Spleen (tissue), 11 donors: ENCODE results near the gene MUSK. TPM values are rescaled to one million over a fixed set of nuclear protein-coding genes. Genes with fewer than 3 reads are reported as not detected.

Source experiments
- DNase-seq: peaks from one replicate; pipeline ENCODE4 v3.0.0-alpha.2; 2020
- H3K27ac ChIP-seq, 8 donors: fragments of 200-600 bp; sonication (generic) in 7 of 8; 1 replicate in 4 of 8; 2 replicates in 4 of 8; pipeline versions ENCODE4 v1.5.0 to v1.8.0; 2016 to 2021; ENCODE audit warnings: inconsistent platforms in 4 of 8, mild to moderate bottlenecking in 4 of 8, moderate library complexity in 1 of 8
- H3K27me3 ChIP-seq, 7 donors: fragments of 200-600 bp; sonication (generic) in 6 of 7; replicated peaks in 1 of 7; 1 replicate in 4 of 7; 2 replicates in 3 of 7; pipeline versions ENCODE4 v1.5.0 to v1.8.0; 2016 to 2021; ENCODE audit warnings: inconsistent platforms in 3 of 7, mild to moderate bottlenecking in 1 of 7
- H3K36me3 ChIP-seq, 6 donors: fragments of 200-600 bp; sonication (generic) in 5 of 6; 1 replicate in 4 of 6; 2 replicates in 2 of 6; pipeline versions ENCODE4 v1.5.0 to v1.8.0; 2016 to 2021; ENCODE audit warnings: inconsistent platforms in 2 of 6
- H3K4me1 ChIP-seq, 6 donors: fragments of 200-600 bp; sonication (generic) in 5 of 6; 1 replicate in 3 of 6; 2 replicates in 3 of 6; pipeline versions ENCODE4 v1.5.0 to v1.8.0; 2016 to 2021; ENCODE audit warnings: inconsistent platforms in 3 of 6
- H3K4me3 ChIP-seq, 8 donors: fragments of 200-600 bp; sonication (generic) in 7 of 8; 1 replicate in 4 of 8; 2 replicates in 4 of 8; pipeline versions ENCODE4 v1.5.0 to v1.8.0; 2016 to 2021; ENCODE audit warnings: inconsistent platforms in 4 of 8, mild to moderate bottlenecking in 4 of 8, moderate library complexity in 2 of 8
- H3K9me3 ChIP-seq, 8 donors: fragments of 200-600 bp; sonication (generic) in 7 of 8; 1 replicate in 4 of 8; 2 replicates in 4 of 8; pipeline versions ENCODE4 v1.5.0 to v1.8.0; 2016 to 2021; ENCODE audit warnings: inconsistent platforms in 4 of 8
- POLR2A ChIP-seq, 3 donors: fragments of 450-650 bp; IDR thresholded peaks; one replicate each; pipeline ENCODE4 v1.5.1; 2017; ENCODE audit warnings: antibody characterized with exemption in 3 of 3, mild to moderate bottlenecking in 1 of 3
- POLR2AphosphoS5 ChIP-seq, 3 donors: sonication (generic); formaldehyde crosslinking; IDR thresholded peaks; one replicate each; pipeline ENCODE4 v1.5.1; 2017; ENCODE audit warnings: antibody characterized with exemption in 3 of 3
- WGBS, 5 donors: extraction: QIAGEN DNeasy Blood & Tissue Kit in 3 of 5; methylation state at CpG; one replicate each; pipeline versions ENCODE4 v1.1.5 to v1.1.7; 2013 to 2018; 5-methylcytosine and 5-hydroxymethylcytosine counted together
- intact Hi-C: fragments of 100-400 bp; cut with DNase I; formaldehyde crosslinking; loops from one replicate; pipeline ENCODE4 v1.15.0; 2023; ENCODE audit warnings: low total_unique reads
- polyA plus RNA-seq, 3 donors: library from polyadenylated mRNA; stranded (reverse); fragments of 200-250 nt; gene quantifications; one replicate each; pipeline ENCODE4 v1.2.1, GENCODE V29; 2013
- total RNA-seq, 7 donors: library from RNA; depleted of rRNA in 3 of 7; stranded (reverse); fragments of >200 nt in 3 of 7; fragmentation: NEBNext Ultra II Directional in 4 of 7; extraction: Animal tissue kit (Norgen Biotek cat#: 25700) in 4 of 7; gene quantifications; one replicate each; pipeline versions ENCODE4 v1.1.0 to v1.2.1, GENCODE V29; 2016 to 2021
- TF ChIP-seq, protein P1 (sequence below), 11 experiments: fragments of 200-600 bp in 7 of 11; fragments of 450-650 bp in 4 of 11; sonication (generic) in 4 of 11; IDR thresholded peaks in 8 of 11; conservative IDR thresholded peaks in 3 of 11; 1 replicate in 7 of 11; 2 replicates in 4 of 11; pipeline versions ENCODE4 v1.4.0 to v1.8.0; 2016 to 2021; ENCODE audit warnings: antibody characterized with exemption in 11 of 11, inconsistent platforms in 4 of 11, mild to moderate bottlenecking in 1 of 11
- donor health status: healthy with polysubstance abuse.
- donor health status: DM: no; HTN: no; CAD: no; lungs with moderate emphysema.
- donor health status: DM: no; HTN: no; CAD: no.
- donor health status: Bipolar disorder and iron deficiency.
- donor health status: healthy.
- donor health status: DM: no; HTN: no; CAD: no.
- donor health status: DM: yes; HTN: yes; CAD: no.

MUSK gene
- total and polyA plus RNA-seq, 10 donors = 0.03 to 0.94 (median 0.12) TPM; not detected in 4

DNA sequence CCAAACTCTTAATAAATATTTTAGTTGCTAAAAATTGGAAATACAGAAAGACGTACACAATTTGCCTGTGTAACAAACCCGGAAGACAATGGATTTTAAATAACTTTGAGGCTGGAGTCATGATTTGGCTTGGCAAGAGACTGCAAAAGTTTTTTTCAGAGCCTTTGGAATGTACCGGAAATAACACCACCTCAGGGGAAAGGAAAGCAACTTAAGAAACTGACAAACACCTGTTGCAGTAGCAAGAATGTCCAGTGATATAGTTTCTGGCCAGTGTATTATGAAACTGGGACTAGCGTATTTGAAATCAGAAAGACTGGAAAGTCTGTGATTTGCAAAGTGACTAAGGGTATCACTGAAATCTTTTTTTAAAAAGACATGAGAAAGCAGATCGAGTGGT is 842 bp downstream of the MUSK start:
- no peak for DNase-seq
- no peak overlapping the region for H3K27ac ChIP-seq
- H3K9me3 ChIP-seq = no peaks in the 10 kb centered on the region
- no peak overlapping the region for H3K4me3 ChIP-seq
- 73 to 88% (median 84%) methylated on average over 5 of the region's 5 CpGs for whole genome bisulfite sequencing, 5 donors
- TF ChIP-seq POLR2AphosphoS5 (IDR thresholded peaks at IDR 0.05) = no peak
- TF ChIP-seq POLR2A (IDR thresholded peaks at IDR 0.05) = no peak
- TF ChIP-seq, protein P1, sequence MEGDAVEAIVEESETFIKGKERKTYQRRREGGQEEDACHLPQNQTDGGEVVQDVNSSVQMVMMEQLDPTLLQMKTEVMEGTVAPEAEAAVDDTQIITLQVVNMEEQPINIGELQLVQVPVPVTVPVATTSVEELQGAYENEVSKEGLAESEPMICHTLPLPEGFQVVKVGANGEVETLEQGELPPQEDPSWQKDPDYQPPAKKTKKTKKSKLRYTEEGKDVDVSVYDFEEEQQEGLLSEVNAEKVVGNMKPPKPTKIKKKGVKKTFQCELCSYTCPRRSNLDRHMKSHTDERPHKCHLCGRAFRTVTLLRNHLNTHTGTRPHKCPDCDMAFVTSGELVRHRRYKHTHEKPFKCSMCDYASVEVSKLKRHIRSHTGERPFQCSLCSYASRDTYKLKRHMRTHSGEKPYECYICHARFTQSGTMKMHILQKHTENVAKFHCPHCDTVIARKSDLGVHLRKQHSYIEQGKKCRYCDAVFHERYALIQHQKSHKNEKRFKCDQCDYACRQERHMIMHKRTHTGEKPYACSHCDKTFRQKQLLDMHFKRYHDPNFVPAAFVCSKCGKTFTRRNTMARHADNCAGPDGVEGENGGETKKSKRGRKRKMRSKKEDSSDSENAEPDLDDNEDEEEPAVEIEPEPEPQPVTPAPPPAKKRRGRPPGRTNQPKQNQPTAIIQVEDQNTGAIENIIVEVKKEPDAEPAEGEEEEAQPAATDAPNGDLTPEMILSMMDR (IDR thresholded peaks at IDR 0.05 in 8 of 11, conservative IDR thresholded peaks at IDR 0.05 in 3 of 11) = no peak
- intact Hi-C loops = no loop called here
- no peaks in the 10 kb centered on the region for H3K36me3 ChIP-seq
- H3K4me1 ChIP-seq = no peaks in the 10 kb centered on the region
- H3K27me3 ChIP-seq = no peaks in the 10 kb centered on the region

DNA sequence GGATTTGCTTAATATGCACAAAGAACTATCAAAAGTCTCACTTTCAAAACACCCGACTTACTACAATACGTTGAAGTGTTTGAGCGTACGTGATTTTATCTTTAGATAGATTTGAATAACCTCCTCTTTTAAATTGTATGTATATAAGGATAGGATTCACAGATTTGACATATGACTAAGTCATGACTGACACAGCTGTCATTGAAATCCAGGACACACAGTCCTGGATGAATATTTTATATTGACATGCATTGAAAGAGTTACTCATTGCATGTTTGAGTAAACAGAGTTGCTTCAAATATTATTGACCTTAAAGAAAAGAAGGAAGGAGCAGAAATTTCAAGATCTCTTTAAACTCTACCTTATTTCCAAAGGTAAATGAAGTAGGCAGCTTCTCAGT is 3.3 kb downstream of the MUSK start:
- Histone ChIP-seq H3K27me3 (no peaks in the 10 kb centered on the region), H3K27ac (no peak overlapping the region), H3K9me3 (peaks cover 0 to 5% (median 0%) of the 10 kb centered on the region in 8 donors), H3K4me3 (no peak overlapping the region), H3K36me3 (no peaks in the 10 kb centered on the region), H3K4me1 (no peaks in the 10 kb centered on the region)
- intact Hi-C loops = no loop called here
- DNase-seq = no peak
- WGBS, 5 donors = 94 to 99% (median 97%) methylated on average over 4 of the region's 4 CpGs
- no peak for TF ChIP-seq POLR2A (IDR thresholded peaks at IDR 0.05)
- TF ChIP-seq POLR2AphosphoS5 (IDR thresholded peaks at IDR 0.05) = no peak
- TF ChIP-seq, protein P1 (IDR thresholded peaks at IDR 0.05 in 8 of 11, conservative IDR thresholded peaks at IDR 0.05 in 3 of 11) = no peak

DNA sequence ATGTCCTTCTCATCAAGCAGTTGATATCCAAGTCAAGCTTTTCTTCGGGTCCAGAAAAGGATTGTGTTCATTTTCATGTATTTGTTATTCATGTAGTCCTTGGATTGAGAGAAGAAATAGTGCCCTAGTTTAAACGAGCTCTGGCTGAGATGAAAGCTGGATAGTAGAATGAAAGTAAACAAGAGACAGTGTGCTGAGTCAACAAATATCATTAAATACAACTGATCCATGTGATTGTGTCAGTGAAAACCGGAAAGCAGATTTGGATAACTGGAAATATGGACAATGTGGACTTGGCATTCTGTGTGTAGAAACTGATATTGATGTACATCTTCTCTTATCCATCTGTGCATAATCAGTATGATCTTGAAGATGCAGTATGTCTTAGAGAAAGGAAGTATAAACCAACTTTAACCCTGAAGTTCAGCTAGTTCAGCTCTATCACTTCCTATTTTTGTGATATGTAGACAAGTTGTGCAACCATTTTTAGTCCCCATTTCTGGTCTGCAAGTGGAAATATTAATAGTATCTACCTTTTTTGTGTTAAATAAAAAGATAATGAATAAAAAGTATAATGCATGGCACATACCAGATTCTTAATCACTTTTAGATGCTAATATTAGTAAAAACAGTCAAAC is 4.4 kb downstream of the MUSK start:
- Histone ChIP-seq H3K27ac (no peak overlapping the region), H3K4me3 (no peak overlapping the region), H3K9me3 (peaks cover 0 to 6% (median 0%) of the 10 kb centered on the region in 8 donors), H3K36me3 (no peaks in the 10 kb centered on the region), H3K4me1 (no peaks in the 10 kb centered on the region), H3K27me3 (no peaks in the 10 kb centered on the region)
- WGBS, 5 donors = 65 to 82% (median 76%) methylated on average over 3 of the region's 3 CpGs
- no peak for TF ChIP-seq POLR2AphosphoS5 (IDR thresholded peaks at IDR 0.05)
- TF ChIP-seq, protein P1 (IDR thresholded peaks at IDR 0.05 in 8 of 11, conservative IDR thresholded peaks at IDR 0.05 in 3 of 11) = no peak
- no peak for TF ChIP-seq POLR2A (IDR thresholded peaks at IDR 0.05)
- DNase-seq = no peak
- intact Hi-C loops = no loop called here

DNA sequence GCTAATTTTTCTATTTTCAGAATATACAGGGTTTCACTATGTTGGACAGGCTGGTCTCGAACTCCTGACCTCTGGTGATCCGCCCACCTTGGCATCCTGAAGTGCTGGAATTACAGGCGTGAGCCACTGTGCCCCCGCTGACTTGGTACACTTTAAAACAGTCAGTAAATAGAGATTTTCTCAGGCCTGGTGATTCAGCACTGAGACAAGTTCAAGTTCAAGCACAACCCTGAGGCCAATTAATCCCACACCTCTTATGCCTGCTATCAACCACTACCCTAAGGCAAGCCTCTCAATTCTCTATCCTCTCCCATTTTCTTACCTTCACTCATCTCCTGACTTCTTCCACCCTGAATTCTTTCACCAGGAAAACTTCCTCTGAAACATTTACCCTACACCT is 18.9 kb downstream of the MUSK start:
- intact Hi-C loops = no loop called here
- TF ChIP-seq, protein P1 (IDR thresholded peaks at IDR 0.05 in 8 of 11, conservative IDR thresholded peaks at IDR 0.05 in 3 of 11) = no peak
- TF ChIP-seq POLR2A (IDR thresholded peaks at IDR 0.05) (no peak), POLR2AphosphoS5 (IDR thresholded peaks at IDR 0.05) (no peak)
- Histone ChIP-seq H3K36me3 (no peaks in the 10 kb centered on the region), H3K9me3 (no peaks in the 10 kb centered on the region), H3K27ac (no peak overlapping the region), H3K4me3 (no peak overlapping the region), H3K4me1 (no peaks in the 10 kb centered on the region), H3K27me3 (no peaks in the 10 kb centered on the region)
- WGBS, 5 donors = 87 to 97% (median 93%) methylated on average over 4 of the region's 4 CpGs
- DNase-seq = no peak
